Measurements from ENCODE around the gene NRM. TPM values are rescaled to one million over a fixed set of nuclear protein-coding genes. Genes with fewer than 3 reads are reported as not detected.
A peak's percentile ranks its signal among the peaks of the same experiment; 100 is the strongest.

The NRM gene
- total RNA-seq, 2 donors from 2014 or later = 2.6 to 5.2 TPM

GRCh38 chr6:30646450-30647241, 44.1 kb downstream of the NRM start, which contains the start of gene C6orf136:
TSS of gene C6orf136 (plus strand) at chr6:30647133. CDS start at chr6:30647232, 99 bp downstream.
- H3K36me3 ChIP-seq (replicated peaks in 1 of 2; ENCODE audit: insufficient read depth in 1 of 2, low read depth in 2 of 2) = no peaks in the 10 kb centered on the region
- no peaks in the 10 kb centered on the region for H3K27me3 ChIP-seq
- WGBS, 2 donors = 4 to 8% methylated on average over 21 to 36 of the region's 37 CpGs
- no peaks in the 10 kb centered on the region for H3K9me3 ChIP-seq
- H3K4me3 ChIP-seq = peak within 1 kb of the TSS; percentile 70 to 96
- ATAC-seq = peak; percentile 89
- peak; percentile 92 to 96 (median 95) for DNase-seq
- peaks cover 22% of the 10 kb centered on the region for H3K4me1 ChIP-seq
- TF ChIP-seq POLR2A (IDR thresholded peaks at IDR 0.05) (no peak), CTCF (IDR thresholded peaks at IDR 0.05) (peak in 1 of 7 experiments; percentile 6)
- intact Hi-C loops (cut with DNase I) = no loop called here
- H3K27ac ChIP-seq = peak within 1 kb of the TSS; percentile 83 to 97 (median 91)

- no peaks in the 10 kb centered on the region for H3K9me3 ChIP-seq
- 73 to 78% methylated on average over 1 of the region's 1 CpG for WGBS, 2 donors
- no peak for TF ChIP-seq POLR2A (IDR thresholded peaks at IDR 0.05)
- TF ChIP-seq CTCF (IDR thresholded peaks at IDR 0.05) = no peak
- H3K4me1 ChIP-seq = peaks cover 22% of the 10 kb centered on the region
- no peaks in the 10 kb centered on the region for H3K36me3 ChIP-seq (replicated peaks in 1 of 2; ENCODE audit: insufficient read depth in 1 of 2, low read depth in 2 of 2)
- ATAC-seq = no peak
- no peaks in the 10 kb centered on the region for H3K27me3 ChIP-seq
- no peak for DNase-seq
- intact Hi-C loops (cut with DNase I) = no loop called here
- peak overlapping the region in 1 of 4 donors; percentile 87 for H3K27ac ChIP-seq
- H3K4me3 ChIP-seq = no peak overlapping the region
Observed at GRCh38 chr6:30645989-30646388, 44.8 kb downstream of the NRM start.

GRCh38 chr6:30644769-30645168, 46.0 kb downstream of the NRM start:
- no peak overlapping the region for H3K4me3 ChIP-seq
- TF ChIP-seq POLR2A (IDR thresholded peaks at IDR 0.05) (no peak), CTCF (IDR thresholded peaks at IDR 0.05) (no peak)
- intact Hi-C loops (cut with DNase I) = no loop called here
- no peaks in the 10 kb centered on the region for H3K9me3 ChIP-seq
- H3K27ac ChIP-seq = no peak overlapping the region
- DNase-seq = no peak
- ATAC-seq = no peak
- H3K27me3 ChIP-seq = no peaks in the 10 kb centered on the region
- H3K36me3 ChIP-seq (replicated peaks in 1 of 2; ENCODE audit: insufficient read depth in 1 of 2, low read depth in 2 of 2) = no peaks in the 10 kb centered on the region
- H3K4me1 ChIP-seq = peaks cover 22% of the 10 kb centered on the region
- 72 to 81% methylated on average over 5 of the region's 5 CpGs for WGBS, 2 donors

- H3K36me3 ChIP-seq (replicated peaks in 1 of 2; ENCODE audit: insufficient read depth in 1 of 2, low read depth in 2 of 2) = no peaks in the 10 kb centered on the region
Observed at GRCh38 chr6:30643656-30644055, 47.1 kb downstream of the NRM start.

More at GRCh38 chr6:30643656-30644055, 47.1 kb downstream of the NRM start:
- 97% methylated on average over 2 of the region's 2 CpGs for WGBS, 2 donors
- no peak overlapping the region for H3K4me3 ChIP-seq
- no peaks in the 10 kb centered on the region for H3K9me3 ChIP-seq
- H3K27ac ChIP-seq = no peak overlapping the region
- no peaks in the 10 kb centered on the region for H3K27me3 ChIP-seq
- no peak for TF ChIP-seq POLR2A (IDR thresholded peaks at IDR 0.05)
- TF ChIP-seq CTCF (IDR thresholded peaks at IDR 0.05) = no peak
- DNase-seq = no peak
- peaks cover 18% of the 10 kb centered on the region for H3K4me1 ChIP-seq
- ATAC-seq = no peak
- intact Hi-C loops (cut with DNase I) = no loop called here

Measured in body of pancreas (tissue), 4 donors.